Lower leg skin (tissue), 3 donors: ENCODE measurements around the gene CPPED1.

Source experiments
- POLR2A ChIP-seq, 2 donors: fragments of 450-650 bp; IDR thresholded peaks; one replicate each; pipeline ENCODE4 v1.6.1; 2016 to 2017; ENCODE audit warnings: antibody characterized with exemption in 2 of 2, mild to moderate bottlenecking in 1 of 2, moderate library complexity in 1 of 2
- TF ChIP-seq, protein P1 (sequence below), 3 donors: fragments of 450-650 bp; IDR thresholded peaks; one replicate each; pipeline ENCODE4 v1.5.1; 2016; ENCODE audit warnings: antibody characterized with exemption in 3 of 3, mild to moderate bottlenecking in 3 of 3, moderate library complexity in 2 of 3

GRCh38 chr16:12793865-12794240 is 9.8 kb downstream of the CPPED1 start:
- TF ChIP-seq, protein P1, sequence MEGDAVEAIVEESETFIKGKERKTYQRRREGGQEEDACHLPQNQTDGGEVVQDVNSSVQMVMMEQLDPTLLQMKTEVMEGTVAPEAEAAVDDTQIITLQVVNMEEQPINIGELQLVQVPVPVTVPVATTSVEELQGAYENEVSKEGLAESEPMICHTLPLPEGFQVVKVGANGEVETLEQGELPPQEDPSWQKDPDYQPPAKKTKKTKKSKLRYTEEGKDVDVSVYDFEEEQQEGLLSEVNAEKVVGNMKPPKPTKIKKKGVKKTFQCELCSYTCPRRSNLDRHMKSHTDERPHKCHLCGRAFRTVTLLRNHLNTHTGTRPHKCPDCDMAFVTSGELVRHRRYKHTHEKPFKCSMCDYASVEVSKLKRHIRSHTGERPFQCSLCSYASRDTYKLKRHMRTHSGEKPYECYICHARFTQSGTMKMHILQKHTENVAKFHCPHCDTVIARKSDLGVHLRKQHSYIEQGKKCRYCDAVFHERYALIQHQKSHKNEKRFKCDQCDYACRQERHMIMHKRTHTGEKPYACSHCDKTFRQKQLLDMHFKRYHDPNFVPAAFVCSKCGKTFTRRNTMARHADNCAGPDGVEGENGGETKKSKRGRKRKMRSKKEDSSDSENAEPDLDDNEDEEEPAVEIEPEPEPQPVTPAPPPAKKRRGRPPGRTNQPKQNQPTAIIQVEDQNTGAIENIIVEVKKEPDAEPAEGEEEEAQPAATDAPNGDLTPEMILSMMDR (IDR thresholded peaks at IDR 0.05) = no peak
- no peak for TF ChIP-seq POLR2A (IDR thresholded peaks at IDR 0.05)
